NCI-H2081 treated with DMSO at 0.1 percent for 48 hours (cell line): ENCODE results near the gene GPRIN2.
"Not testable (repeated sequence)": the region's sequence is repeated elsewhere in the genome, so short reads cannot be mapped to it uniquely, and the experiment has no call there.

Source experiments
- DNase-seq: peaks from one replicate; lab custom pipeline; 2025; lab: John Stamatoyannopoulos, UW

The GPRIN2 gene

DNA sequence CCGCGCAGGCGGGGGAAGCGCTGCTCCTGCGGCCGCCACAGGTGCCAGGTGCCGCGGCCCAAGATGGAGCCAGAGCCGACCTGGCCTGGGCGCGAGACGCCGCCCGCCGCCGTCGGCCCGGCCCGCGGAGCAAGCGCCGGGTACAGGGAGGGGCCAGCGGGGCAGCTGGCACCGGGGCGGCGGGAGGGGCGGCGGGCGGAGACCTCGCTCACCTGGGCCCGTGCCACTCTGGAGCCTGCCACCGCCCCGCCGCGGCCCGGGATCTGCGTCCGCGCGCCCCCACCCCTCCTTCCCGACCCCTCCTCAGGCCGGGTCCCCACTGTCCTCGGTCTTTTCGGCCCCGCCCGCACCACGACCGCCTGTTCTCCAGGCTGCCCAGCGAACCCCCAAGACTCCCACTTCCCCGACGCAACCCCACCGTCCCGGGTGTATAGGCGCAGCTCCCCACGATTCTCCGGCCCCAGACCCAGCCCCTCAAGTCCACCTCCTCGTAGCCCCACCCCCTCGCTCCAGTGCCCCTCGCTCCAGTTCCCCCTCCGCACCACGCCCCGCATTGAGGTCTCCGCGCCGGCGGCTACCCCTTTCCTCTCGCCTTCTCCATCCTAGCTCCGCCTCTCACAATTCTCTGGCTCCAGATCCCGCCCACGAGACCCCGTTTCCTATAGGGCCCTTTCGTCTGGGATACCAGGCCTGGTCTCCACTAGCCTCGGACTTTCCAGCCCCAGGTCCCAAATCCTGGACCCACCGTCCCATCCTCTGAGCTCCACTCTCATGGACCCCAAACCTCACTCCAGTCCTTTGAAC lies at the start of gene GPRIN2:
Gene GPRIN2, minus strand, starts transcription at position 144 of the 804 bp plus-strand sequence. CDS start 5,922 bp downstream, outside the sequence.
- no peak for DNase-seq

DNA sequence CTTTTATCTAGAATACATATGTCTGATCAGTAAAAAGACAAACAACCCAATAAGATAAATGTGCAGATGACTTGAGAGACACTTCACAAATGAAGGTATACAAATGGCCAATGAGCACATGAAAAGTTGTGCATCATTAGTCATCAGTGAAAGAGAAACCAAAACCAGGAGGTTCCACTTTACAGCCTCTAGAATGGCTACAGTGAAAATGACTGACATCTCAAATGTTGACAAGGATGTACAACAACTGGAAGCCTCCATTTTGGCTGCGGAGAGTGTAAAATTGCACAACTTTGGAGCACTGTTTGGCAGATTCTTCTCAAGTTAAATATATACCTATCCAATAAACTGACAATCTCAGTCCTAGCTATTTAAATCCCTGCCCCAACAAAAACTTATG lies 44.1 kb upstream of the GPRIN2 start:
- not testable (repeated sequence) for DNase-seq

DNA sequence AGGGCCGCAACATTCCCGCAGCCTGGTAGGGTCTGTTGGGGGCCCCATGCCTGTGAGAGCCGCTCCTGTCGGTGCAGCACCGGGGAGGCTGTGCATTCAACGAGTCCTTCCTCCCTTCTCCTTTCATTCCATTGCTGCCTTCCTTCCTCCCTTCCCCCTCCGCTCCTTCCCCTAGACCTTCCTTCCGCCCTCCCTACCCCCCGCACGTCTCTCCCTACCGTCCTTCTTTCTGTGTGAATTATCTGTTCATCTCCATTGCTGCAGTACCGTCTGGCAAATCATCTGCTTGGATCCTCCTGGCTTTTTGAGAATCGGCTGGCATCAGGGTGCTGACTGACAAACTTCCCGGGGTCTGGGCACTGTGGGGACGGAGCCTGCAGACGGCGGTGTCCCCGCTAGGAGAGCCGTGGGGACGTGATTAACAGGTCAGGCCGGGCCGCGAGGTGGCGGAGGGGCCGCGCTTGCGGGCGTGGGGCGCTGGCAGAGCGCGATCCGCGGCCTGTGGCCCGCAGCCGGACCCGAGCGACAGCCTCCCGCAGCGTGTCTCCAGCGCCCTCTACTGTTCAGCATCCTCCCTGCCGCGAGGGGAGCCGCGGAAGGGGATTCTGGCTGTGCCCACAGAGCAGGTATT lies 41.3 kb upstream of the GPRIN2 start:
- not testable (repeated sequence) for DNase-seq

DNA sequence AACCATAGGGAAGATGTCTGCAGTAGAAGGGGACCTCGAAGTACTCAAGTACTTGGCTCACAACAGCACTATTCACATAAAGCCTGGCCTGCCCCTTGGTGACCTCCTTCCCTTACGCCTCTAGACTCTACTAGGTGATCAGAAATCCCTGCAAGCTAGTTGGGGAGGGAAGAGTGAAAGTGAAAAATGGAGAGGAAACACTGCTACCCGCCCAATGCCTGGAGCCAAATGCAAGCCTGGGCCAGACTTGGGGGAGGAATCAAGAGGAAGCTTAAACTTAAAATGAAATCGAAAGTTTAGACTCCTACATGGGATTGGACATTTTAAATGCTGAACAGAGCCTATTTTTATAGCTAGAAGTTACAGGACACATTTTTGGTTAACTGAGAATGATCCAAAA lies 40.1 kb upstream of the GPRIN2 start:
- DNase-seq, result not testable (repeated sequence)

DNA sequence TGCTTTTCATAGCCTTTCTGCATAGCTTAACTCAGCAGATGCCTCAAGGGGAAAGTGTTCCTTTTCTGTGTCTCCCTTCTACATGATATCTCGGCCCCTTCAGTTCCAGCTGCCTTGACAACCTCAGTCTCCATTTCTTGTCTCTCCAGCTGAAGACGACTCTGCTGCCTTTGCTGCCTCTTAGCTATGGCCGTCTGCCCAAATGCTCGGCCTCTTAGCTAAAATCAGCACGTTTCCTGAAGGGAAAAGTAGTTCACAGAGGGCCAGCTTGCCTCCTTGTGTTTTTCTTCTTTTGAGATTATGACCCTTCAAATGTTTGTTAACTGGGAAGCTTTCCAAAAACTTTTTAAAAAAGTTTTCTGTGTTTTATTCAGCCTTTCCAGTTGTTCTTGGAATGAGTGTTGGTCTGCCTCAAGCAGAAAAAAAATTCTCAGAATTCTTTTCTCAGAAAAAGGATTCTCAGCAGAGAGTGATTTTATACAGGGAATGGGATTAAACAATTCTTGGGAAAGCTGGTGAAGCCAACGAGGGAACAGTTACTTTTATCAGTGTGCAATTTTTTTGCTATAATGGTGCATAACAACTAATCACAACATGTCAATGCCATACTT lies 38.1 kb upstream of the GPRIN2 start:
- DNase-seq, result not testable (repeated sequence)

DNA sequence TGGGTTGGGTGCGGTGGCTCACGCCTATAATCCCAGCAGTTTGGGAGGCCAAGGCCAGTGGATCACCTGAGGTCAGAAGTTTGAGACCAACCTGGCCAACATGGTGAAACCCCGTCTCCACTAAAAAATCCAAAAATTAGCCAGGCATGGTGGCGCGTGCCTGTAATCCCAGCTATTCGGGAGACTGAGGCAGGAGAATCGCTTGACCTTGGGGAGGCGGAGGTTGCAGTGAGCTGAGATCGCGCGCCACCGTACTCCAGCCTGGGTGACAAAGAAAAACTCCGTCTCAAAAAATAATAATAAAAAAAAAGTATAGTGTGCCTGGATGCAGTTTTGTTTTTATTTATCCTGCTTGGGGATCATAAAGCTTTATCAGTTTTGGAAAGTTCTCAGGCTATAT lies 36.8 kb upstream of the GPRIN2 start:
- not testable (repeated sequence) for DNase-seq

DNA sequence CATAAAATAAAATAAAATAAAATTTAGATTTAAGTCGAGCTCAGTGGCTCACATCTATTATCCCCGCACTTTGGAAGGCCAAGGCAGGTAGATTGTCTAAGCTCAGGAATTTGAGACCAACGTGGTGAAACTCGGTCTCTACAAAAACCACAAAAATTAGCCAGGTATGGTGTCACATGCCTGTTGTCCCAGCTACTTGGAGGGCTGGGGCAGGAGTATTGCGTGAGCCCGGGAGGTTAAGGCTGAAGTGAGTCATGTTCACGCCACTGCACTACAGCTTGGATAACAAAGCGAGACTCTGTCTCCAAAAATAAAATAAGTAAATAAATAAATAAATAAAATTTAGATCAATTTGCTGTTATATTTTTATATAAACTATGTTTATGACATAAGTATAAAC lies 34.6 kb upstream of the GPRIN2 start:
- DNase-seq, result not testable (repeated sequence)

DNA sequence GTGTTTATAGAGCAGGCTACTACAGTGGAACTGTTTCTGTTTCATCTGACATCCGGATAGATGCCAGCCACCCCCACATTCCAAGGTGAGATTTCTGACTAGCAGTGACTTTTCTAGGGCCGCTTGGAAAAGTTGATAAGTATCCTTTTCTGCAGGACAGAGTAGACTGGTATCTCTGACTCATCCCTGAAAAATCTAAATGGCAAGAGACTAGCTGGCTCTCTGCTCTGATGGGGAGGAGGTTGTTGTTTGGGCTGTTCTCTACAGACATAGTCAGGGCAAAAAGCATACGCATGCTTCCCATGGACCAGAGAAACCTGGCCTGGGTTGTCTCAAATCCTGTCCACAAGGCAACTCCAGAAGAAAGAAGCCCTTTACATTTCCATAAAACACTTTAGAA lies 33.1 kb upstream of the GPRIN2 start:
- DNase-seq, result not testable (repeated sequence)

DNA sequence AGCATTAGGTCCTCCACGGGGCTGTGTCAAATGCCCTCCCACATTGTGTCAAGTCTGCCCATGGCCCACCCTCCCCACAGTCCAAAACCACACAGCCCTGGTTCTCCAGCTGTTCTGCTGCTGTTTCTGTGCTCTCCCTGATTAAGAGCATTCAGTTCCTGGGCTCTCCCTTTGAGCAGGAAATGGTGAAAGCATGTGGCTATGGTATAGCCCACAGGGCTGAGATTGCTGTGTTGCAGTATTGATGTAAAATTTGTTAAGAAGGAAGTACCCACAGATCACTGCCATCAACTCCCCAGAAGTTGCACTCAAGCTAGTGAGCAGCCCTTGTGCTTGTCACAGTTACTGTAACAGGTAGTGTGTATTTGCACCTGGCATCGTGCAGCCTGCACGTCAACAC lies 31.8 kb upstream of the GPRIN2 start:
- not testable (repeated sequence) for DNase-seq

DNA sequence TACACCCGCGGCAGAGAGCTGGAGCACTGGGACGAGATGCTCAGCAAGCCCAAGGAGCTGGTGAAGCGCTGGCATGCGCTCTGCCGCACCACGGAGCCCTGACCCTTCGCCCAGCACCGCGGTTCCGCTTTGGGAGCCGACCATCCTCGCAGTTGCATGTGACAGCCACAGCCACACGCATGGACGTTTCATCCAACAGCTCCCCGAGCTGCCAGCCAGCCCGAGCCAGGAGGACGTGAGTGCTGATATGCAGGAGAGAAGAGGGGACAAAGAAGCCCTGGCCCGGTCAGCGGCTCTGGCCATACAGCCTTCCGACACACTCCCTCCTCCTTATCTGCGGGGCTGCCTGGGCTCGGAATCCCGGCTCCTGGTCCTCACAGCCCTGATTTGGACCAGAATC lies 31.1 kb upstream of the GPRIN2 start:
- DNase-seq, result not testable (repeated sequence)

DNA sequence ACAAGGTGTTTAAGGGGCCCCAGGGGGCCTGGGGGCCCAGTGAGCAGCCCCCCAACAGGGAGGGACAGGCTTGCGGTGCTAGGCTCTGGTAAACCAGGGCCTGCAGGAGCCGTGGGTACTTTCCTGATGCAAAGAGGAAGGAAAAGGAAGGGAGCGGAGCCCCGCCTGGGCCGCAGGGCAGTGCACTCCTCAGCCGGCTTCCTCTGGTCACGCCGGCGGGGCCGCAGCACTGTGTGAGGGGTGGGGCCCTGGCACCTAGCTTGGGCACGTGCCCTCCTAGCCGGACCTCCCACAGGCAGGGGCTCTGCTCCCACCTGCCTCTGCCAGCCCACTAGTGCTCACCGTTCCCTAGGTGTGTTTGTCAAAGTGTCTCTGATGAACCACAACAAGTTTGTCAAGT lies 28.8 kb upstream of the GPRIN2 start:
- not testable (repeated sequence) for DNase-seq

DNA sequence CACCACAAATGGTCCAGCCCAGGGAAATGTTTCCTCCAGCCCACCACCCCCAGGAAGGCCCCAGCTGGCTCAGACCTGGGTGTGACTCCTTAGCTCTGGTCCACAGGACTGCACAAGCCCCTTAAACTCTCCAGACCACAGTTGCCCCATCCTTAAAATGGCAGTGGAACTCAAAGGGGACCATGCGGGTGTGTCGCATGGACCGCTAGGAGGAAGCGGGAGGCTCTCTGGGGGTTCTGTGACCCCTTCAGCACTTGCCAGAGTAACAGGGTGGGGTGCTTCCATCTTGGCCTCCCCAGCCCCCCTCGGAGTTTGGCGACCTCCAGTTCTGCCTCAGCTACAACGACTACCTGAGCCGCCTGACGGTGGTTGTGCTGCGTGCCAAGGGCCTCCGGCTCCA lies 27.7 kb upstream of the GPRIN2 start:
- DNase-seq, result not testable (repeated sequence)

DNA sequence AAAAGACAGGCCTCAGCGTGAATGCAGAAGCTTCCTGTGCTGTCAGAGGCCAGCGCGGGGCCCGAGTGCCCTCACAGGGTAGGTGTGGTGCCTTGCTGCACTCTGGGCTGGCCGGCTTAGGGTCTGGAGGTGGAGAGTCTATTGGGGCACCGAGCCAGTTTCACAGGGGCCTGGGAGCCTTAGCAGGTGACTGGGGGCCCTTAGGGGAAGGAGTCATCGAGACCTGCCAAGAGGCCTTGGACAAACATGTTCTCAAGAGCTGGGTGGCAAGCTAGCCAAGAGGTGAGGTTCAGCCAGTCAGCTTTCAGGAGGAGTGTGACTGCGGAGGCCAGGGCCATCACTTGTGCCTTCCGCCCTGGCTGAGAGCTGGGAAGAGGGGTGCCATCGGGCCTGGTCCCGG lies 26.1 kb upstream of the GPRIN2 start:
- DNase-seq, result not testable (repeated sequence)

DNA sequence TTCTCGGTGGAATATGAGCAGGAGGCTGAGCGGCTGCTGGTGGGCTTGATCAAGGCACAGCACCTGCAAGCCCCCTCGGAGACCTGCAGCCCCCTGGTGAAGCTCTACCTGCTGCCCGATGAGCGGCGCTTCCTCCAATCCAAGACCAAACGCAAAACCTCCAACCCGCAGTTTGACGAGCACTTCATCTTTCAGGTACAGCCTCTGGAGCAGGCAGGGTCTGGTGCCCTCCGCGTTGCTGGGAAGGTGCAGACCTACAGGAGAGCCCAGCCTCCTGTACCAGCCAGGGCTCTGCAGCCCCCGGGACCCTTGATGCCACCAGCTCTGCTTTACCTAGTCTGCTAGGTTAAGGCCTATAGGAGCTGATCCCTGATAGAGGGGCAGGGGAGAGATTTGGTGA lies 25.5 kb upstream of the GPRIN2 start:
- DNase-seq, result not testable (repeated sequence)

DNA sequence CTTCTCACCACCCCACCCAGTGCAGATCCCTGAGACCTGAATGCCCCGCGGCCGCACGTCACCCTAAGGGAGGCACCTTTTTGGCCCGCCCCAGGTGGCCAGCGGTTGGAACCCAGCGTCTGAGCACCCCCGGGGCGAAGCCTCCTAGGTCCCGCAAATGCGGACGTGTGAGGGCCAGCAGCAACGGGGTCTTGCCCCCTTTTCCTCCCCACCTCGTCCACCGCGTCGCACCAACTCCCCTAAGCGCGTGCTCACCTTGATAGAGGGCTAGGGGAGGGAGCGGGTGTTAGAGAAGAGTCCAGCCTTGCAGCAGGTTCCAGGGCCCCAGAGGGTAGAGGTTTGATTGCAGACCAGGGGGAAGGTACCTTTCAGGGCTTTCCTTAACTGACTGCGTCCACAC lies 22.9 kb upstream of the GPRIN2 start:
- DNase-seq, result not testable (repeated sequence)

DNA sequence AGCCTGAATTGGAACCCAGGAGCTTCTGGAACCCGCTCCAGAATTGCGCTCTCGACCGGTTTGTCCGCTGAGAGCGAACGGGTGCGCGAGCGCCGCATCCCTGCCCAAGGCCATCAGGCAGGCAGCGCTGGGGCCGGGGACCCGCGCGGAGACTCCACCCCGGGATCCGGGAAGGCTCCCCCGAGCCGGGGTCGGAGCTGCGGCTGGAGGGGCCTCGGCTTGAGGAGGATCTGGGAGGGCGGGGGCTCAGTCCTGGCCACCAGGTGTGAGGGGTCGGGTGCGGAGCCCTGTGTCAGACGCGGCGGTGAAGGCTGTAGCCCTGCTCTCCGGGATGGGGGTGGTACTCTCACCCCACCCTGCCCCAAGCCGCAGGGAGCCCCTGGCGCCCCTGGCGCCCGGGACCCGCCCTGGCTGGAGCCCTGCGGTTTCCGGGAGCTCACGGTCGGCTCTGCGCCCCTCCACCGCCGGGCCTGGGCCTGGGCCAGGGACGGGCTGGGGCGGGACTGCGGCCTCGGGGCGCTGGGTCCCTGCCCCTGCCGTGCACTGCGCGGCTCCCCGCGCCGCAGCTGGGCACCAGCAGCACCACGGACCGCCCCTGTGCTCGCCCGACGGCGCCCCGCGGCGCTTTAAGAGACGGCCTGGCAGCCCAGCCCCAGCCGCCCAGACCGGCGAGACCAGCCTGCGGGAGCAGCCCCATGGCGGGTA lies 22.2 kb upstream of the GPRIN2 start, which contains the start of gene SYT15:
Gene SYT15, plus strand, starts transcription at position 655 of the 705 bp plus-strand sequence. Its CDS starts 41 bp downstream, at position 696.
- not testable (repeated sequence) for DNase-seq

DNA sequence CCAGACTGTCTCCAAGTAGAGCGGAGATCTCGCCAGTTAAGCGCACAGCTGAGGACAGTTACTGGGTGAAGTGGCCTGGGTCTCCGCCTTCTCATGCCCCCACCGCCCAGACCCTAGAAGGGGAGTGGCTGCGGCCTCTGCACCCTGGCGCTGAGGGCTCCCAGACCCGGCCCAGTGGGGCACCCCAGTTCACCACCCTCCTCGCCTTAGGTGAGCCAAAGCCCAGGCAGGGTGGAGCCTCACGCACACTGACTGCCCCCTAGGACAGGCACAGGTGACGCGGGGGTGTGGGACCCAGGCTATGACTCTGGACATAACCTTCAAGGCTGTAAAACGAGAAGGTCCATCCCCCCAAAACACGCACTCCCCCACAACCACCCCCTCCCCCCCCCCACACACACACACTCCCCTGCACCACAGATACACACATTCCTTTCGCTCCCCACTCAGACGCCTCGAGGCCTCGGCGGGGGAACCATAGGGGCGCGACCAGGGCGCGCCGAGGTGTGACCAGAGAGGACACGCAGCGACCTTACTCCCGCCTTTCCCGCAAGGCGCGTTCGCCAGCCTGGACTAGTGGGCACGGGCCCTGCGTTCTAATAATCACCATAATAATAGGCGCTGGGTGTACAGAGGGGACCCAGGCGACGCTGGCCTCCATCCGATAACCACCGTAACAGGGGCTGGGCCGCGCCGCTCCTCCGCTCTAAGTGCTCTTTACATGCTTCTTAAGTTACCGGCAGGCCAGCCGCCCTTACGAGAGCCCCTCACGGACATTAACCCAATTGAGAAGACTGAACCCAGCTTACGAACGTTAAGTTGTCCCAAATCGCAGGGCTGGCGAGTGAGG lies 21.4 kb upstream of the GPRIN2 start:
- DNase-seq, result not testable (repeated sequence)

DNA sequence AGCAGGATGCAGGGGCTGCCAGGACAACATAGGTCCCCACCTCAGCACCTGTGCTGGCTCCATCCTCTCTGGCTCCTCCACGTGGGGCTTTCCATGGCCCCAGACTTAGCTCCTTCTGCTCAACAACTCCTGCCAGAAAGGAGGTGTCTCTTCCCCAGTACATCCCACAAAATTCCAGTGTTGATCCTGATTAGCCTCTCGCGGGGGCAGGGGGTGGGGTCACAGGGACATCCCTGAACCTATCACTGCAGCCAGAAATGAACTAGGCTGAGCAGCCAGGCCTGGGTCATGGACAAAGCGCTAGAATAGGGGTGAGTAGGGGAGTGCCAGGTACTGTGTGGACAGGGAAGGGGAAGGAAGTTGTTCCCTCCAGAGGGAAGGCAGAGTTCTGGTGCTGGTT lies 17.4 kb upstream of the GPRIN2 start:
- not testable (repeated sequence) for DNase-seq

DNA sequence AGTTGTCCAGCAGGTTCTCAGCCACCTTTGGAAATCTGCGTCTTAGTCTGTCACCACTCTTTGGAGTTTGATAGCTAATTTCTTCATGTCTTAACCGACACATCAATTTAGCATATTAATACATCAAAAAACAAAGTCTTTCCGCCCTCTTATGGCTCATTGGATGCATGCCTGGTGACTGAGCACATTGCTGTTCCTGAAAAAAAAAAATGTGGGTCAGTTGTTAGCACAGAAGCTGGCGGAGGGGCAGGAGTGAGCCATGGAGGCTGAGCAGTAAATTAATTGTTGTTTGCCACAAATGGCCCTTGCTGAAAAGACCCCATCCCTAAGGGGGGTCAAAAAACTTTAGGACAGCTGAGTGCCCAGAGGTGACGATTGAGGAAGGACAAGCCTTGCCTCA lies 16.9 kb upstream of the GPRIN2 start:
- not testable (repeated sequence) for DNase-seq

DNA sequence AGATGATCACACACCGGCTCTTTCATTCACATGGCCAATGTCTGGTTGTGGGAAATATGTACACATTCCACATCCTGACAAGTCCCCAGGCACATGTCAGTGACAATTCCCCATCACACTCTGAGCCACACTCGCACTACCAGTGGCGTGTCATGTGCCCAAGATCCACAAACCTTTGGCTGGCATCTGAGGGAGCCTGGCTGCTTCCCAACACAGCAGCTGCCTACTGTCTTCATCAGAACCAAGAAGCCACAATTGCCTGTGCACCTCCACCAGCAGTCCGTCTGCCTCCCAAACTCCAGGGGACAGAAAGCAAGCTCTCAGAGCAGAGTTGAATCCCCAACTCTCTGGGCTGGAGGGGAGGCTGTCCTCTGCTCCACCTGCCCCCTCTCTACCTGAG lies 16.3 kb upstream of the GPRIN2 start:
- not testable (repeated sequence) for DNase-seq

DNA sequence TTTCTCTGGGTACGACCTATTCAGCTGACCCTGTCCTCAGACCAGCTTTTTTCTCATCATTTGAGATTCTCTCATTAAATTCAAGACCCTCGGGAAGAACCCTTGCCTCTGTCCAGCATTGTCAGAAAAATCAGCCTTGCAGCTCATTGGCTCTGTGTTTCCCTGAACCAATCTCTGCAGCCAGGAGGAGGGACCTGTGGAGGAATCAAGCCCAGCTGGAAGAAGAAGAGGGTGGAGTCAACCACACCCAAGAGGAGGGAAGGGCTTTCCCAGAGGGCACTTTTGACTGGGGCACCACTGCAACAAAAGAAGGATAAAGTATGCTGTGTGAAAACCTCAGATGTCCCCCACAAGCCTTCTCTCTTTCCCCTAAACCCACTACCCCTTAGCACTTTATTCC lies 14.2 kb upstream of the GPRIN2 start:
- not testable (repeated sequence) for DNase-seq
